Activated CD4-positive, alpha-beta T cell treated with anti-CD3 and anti-CD28 coated beads for 48 hours (primary cell): ENCODE data around the gene SEMA7A.

Experiments
- DNase-seq: peaks from one replicate; pipeline ENCODE4 v3.0.0-alpha.2; 2020

SEMA7A gene

DNA sequence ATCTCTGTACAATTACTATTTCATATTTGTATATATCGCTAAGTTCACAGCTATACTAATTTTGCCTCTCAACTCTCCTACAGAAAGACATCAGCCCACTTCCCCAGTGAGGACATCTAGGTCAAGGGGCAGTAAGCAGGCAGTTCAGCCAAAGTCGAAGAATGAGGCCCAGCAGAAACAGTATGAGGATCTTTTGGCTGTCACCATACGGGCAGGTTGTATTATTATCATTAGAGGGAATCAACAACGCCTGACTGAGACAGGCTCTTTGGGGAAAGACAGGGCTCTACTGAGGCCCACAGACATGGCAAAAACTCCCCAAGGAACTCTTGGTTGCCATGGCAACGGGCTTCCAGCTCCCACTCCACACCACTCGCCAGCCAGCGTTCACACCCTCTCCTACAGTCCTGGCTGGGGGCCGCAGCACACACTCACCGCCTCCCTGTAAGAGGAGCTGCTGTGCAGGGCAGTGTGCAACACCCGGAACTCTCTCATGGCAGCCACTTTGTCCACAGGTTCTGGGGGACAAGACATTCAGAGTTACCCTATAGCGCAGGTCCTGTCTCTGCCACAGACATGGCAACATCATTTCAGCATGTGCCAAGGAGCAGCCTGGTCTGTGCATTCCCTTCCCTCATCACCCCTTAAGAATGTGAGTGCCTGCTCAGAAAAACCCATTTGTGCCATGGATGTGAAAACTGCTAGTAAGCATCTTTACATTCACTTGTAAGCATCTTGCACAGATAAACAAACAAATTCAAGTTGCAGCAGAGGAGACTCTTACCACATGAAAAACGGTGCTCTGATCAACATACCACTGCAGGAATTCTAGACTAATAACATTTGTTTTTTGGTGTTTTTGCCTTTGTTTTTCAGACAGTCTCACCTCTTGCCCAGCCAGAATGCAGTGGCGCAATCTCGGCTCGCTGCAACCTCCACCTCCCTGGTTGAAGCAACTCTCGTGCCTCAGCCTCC, 18.4 kb upstream of the SEMA7A start:
- no peak for DNase-seq

DNA sequence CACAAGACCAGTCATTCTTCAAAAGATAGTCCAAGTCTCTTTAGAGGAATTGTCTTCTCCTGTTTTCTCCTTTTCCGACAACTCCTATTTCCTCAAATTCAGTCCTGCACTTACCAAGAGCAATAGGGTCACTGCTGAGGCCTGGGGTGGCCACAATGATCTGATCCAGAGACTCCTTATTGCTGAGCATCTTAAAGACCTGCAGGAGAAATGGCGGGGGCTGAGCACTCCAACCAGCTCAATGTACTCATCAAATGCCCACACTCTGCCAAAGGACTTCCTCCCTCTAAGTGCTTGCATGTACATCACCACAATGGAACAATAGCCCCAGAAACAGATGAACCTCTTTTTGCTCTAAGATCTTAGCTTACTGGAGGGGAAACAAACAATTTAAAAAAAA, 17.6 kb upstream of the SEMA7A start:
- DNase-seq, result no peak

DNA sequence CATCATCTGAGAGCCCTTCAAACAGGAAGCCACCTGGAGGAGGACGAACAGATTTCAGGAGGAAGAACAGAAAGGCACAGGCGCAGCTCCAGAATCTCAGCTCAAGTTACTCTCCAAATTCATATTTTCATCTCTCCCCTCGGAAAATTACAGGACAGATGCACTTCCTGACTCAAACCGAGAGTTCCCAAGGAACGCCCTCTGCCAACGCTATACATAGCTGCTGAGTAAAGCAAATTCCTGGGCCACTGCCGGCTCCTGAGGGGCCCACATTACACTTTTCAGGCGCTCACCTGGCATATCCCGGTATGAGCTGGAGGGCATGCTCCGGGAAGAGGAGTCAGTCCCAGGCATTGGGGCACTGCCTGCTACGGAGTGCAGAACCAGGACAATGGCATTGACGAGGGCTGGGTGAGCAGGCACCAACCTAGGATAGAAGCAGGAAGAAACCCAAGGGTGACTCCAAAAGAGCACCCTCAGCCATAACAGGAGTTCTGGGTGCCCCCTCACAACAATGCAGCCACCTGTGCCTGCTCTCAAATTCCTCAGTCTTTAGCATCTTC, 16.0 kb upstream of the SEMA7A start:
- DNase-seq, result no peak

DNA sequence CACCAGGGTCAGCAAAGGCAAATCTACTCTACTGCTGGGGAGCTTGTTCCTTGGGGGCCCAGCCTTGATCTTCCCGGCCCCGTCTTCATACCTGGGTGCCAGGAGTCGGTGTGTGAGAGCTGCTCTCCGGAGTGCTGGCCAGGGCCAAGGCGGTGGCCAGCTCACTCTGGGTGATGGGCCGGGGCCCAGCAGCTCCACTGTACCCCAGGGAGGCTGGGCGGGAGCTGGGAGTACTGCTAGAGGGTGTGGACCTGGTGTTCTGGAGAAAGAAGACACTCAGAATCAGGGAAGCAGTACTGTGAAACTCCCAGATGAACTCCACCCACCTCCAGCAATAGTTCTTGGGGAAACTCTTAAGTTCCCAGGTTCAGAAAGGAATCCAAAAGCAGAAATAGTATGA, 15.3 kb upstream of the SEMA7A start:
- DNase-seq, result no peak

DNA sequence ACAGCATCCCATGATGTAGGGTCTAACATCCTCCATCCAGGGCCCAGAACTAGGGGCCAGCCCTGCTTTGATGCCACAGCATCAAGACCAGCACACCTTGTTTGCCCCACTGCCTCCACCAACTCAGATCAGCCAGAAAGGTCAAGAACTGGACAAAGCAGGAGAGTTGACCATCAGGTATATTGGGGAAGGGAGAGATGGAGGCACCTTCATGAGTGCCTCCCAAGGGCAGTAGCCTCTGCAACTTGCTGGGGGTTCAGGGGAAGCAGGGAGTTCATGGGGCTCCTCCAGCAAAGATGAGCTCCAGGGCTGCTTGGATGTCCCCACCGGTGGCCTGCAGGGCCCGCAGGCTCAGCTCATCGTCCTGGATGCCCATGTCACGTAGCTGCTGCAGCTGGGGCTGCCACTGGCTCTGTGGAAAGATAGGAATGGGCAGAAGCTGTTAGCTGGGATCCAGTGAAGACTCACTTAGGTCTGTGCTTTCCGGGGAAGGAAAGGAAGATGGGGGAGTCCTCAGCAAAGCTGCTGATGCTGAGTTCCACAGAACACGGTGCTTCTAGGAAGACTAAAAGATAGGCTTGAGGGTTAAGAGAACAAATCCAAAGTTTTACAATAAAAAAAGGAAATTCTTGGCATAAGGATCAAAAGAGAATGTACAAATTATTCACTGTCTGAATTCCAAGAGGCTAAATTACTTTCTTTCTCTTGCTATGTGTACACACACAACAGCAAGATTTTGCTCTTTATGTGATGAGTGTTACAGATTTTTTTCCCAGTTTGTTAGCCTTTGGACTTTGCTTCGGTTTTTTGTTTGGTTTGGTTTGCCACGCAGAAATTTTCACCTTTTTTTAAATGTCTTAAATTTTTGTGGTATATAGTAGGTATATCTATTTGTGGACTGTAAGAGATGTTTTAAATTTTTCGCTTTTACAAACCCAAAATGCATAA, 12.3 kb upstream of the SEMA7A start:
- DNase-seq, result no peak

DNA sequence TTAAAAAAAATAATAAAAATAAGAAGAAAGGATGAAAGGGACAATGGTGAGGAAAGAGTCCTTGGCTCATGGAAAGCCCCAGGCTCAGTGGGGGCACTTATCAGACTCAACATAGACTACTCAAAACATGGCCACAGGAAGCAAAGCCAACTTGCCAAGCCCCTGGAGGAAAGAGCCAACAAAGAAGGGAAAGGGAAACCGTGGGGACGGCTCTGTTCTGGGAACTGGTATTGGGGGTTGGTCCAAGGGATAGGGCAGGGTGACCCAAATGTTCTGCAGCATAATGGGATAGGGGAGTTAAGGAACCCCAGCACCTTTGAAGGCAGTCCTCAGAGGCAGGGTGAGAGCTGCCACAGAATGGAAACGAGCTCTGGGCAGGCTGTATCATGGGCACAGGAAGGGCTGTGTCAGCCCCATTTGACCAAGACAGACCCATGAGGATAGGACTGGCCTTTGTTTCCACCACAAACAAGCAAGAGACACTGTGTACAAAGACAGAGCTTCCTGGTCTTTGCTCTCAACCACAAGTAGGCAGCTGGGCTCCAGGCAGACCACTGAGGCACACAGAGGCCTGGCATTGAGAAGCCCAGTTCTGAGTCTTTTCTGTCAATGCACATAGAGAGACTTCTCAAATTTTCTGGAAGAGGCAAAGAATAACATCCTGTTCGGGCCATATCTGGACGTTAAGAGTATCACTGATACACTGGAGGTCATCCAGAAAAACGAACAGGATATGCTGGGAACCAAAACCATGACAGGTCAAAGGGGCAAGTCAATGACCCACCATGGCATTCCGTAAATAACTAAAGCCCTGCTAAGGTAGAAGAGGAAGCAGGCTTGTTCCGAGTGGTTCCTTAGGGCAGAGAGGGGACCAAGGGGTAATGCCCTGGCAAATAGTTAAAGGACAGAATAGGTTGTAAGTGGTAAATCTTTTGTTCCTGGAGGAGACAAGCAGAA, 10.6 kb upstream of the SEMA7A start:
- DNase-seq, result no peak

DNA sequence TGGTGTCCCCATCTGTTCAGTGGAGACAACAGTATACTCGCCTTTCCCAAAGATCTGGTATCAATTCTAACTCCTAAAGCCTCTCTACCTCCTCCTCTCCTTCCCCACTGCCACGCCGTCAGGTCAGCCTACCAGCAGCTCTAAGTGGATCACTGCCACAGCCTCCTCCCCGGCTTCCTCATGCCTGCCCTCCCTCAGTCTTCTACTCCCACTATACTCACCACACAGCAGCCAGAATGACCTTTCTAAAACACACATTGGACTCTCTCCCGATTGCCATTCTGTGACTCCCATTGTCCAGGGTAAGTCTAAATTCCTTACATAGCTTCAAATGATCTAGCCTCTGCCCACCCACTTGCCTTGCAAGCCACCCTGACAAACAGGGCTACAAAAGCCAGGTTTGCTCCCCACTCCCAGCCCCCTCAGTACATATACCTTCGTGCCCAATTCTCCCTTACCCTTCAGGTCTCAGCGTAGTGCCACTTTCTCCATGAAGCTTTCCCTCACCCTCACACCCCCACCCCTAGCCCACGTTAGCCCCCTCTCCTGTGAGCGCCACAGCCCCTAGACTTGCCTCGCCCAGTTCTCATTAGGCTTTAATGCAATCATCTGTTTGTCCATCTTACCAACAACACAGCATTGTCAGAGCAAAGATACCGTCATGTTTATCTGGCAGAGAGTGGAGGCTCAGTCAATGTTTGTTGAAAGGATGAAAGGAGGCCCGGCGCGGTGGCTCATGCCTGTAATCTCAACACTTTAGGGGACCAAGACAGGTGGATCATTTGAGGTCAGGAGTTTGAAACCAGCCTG, 9.5 kb upstream of the SEMA7A start:
- no peak for DNase-seq

DNA sequence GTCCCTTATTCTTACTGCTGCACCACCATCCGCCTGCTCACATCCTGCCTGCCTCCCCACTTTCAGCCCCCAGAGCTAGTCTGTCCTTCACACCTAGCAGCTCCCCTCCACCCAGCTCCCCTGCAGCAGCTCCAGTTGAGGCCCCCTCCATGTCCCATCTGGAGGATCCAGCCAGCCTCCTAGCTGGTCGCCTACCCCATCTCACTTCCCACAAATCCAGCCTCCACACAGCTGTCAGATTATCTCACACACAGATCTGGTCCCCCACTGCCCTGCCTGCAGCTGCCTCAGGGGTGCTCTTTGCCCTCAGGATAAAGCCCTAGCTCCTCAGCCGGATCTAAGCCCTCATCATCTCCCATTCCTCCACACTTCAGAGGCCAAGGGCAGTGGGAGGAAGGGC, 8.8 kb upstream of the SEMA7A start:
- no peak for DNase-seq

DNA sequence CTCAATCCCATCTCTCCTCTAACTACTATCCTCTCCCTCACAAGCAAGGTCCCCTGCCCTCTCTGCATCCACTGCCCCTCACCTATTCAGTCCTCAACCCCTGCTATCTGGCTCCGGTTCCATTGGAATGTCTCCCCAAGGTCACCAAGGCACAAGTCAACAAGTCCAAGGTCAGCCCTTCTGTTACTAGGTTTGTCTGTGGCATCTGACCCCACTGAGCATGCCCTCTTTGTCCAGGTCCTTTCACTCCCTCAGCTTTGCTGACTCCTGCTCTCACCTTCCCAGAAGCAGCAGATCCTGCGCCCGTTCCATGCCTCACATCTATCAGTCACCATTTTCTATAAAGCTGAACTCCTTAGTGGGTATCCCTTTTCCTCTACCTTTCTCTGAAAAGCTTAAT, 8.3 kb upstream of the SEMA7A start:
- no peak for DNase-seq

DNA sequence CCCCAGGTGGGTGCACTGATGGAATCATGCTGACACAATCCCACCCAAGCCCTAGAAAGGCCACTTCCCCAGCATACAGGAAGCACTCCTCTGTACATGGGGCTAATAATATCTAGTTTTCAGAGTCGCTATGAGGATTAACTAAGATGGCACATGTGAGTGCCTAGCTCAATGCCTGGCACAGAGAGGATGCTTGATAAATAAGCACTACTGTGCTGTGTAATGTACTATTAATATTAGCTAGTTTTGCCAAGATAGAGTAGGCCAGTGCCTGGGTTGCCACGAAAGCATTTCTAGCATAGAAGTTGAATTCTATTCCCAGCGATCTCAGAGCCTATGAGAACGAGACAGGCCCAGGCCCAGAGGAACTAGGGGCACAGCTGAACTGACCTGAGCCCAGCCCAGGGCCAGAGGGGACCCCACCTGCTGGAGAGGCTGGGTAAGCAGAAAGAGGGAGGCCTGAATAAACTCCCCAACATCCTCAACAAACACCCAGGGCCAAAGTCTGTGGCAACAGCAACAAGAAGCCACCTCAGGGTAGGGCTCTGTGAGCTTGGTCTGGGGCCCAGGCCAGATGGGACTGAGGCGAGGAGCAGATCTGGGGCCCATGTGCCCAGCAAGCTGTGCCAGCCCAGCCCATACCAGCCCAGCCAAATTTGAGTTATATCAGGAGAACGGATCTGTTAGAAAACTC, 7.6 kb upstream of the SEMA7A start:
- DNase-seq, result no peak

DNA sequence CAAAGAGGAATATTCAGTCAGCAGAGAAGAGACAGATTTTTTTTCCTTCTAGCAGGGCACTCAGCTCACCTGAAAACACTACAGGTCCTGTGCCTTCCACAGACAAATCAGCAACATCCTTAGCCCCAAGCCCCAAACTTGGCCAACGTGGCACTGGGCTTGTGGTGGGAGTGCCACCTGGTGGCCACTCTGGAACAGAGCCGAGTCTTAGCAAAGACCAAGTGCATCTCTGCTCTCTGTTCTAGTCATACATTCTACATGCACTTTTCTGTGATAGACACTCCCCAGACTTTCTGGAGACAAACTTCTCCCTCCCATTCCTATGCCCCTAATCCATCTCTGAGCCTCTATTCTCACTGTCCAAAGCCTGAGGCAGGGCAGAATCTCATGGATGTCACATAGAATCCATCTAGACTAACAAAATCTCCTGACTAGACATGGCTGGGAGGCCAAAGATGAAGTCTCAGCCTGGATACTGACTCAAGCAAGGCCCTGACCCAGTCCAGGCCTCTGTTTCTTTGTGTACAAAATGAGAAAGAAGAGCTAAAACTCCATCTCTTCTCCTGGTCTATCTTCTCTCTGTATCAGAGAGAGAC, 5.1 kb upstream of the SEMA7A start:
- peak; percentile 86 for DNase-seq

DNA sequence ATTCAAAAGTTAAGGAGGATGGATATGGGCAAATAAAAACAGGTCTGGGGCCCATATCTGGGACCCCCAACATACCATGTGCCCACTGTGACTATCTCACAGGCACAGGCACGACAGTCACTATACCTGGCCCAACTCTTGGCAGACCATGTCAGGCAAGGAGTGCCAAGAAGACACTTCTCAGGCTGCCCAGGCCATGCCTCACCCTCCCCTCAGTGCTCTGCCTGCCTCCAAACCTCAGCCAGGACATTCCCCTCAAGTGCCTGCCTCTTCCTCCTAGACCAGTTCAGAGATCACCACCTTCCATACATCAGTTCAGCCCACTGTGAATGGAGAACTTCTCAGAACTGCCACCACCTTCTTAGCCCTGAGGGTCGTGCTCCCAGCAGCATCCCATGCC, 4.4 kb upstream of the SEMA7A start:
- DNase-seq, result no peak

DNA sequence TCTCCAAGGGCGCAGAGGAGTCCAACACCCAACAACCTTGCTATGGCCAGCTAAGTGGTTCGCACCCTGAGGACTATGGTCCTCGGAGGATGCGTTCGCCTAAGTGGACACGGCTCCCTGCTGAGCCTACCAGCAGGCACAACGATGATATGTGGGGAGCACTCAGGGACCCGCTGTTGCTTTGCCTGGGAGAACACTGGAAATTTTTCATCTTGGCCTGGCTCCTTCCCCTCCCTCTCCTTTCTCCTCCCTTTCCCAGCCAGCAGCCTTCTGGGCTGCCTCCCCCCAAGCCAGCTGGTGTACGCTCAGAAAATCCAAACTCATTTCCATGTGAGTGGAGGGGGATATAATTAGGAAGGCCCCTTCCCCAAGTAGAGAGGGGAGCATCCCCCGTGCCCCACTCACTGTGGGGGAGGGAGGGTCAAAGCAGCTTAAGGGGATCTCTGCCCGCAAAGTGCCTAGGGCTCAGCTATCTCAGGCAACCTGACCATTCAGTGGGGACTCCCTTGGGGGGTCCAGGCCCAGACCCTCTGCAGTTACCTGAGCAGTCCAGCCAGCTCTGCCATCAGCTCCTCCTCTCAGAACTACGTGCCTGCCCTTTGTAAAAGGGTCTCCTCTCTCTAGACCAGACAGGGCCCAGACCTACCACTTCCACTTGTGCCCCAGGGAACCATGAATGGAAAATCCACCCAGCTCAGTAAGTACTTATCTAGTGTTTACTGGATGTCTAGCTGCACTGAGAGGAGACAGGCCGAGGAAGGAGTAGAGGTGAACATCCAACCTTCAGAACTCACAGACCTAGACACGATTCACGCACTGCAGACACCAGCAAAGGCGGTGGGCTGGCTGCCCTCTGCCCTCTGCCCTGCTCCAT, 742 bp upstream of the SEMA7A start:
- no peak for DNase-seq

DNA sequence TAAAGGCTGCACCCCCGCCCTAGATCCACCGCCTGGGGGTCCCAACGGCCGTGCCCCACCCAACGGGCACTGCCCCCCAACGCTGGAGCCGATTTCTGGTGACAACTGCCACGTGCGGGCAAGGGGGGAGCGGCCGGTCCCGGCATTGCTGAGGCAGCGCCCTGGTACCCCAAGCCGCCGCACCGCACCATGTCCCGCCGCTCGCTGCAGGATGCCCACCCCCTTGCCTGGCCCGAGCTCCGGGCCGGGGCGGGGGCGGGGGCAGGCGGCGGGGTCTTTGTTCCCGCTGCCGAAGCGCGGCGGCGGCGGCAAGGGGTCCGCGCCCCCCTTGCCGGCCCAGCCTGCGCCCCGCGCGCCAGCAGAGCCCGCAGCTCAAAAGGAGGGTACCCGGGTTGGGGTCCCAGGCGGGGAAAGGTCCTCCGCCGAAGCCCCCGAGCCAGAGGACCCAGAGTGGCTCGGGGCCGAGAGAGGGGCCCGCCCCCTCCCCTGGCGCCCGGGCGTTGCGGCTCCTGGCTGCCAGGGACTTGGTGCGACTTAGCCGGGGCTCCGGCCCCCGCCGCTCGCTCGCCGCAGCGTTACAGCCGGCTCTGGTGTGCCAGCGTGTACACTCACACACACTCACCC, 678 bp downstream of the SEMA7A start:
- DNase-seq, result no peak

DNA sequence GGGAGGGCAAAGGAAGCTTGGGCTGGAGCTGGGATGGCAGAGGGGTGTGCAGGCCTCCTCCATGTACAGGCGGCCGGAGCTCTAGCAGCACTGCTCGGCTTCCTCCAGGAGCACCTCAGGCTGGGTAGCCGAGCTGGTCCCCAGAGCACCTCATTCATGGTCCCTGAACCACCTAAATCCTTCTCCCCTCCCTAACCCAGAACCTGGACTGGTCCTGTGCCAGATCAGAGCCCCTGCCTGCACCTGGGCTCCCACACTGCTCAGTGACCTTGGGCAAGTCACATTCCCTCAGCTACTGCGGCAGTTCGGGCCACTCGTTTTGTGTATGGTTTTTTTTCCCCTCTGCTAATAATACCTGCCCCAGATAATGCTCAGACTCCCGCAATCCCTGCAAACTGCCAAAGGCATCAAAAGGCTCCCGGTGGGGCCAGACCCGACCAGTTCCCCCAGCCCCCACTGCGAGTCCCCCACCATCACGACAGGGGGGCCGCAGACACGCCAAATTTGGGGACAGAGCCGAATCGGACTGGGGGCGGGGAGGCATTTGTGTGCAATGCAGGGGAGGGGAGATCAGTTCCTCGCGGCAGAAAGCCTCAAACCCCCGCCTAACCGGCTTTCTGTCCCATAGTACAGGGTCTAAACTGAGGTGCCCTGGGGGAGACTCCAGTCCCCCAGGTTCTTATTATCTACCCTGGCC, 1.3 kb downstream of the SEMA7A start:
- DNase-seq, result no peak

DNA sequence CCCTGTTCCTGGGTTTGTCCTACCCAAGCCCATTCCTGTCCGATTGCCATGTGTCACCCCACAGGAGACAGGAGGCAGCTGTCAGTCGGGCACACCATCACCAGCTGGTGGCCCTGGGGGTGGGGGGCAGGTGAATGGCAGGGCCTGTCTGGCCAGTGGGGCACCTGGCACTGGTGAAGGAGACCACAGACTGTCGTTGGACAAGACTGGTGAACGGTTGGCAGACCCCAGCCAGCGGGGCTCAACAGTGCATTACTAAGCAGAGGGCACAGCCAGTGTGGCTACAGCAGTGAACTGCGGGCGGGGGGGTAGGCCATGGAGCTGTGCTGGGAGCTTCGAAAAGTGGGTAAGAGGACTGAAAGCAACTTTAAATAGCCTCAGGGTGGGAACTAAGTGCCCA, 2.1 kb downstream of the SEMA7A start:
- DNase-seq, result peak; percentile 58

DNA sequence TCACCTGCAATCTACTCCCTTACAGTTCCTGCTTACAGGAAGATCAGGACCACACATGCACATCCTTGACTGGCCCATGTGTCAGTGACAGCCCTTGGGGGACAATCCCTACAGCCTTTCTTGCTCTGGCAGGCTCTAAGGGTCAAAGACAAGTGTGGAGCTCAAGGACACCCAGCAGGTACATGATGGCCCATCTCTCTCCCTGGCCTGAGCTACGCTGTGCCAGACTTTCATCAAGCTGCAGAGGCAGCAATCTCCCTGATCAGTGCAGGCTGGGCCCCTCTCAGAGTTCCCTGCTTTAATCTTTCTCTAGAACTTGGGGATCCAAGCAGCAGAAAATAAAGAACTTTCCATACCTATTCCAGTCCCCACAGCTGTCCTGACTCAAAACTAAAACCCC, 2.6 kb downstream of the SEMA7A start:
- DNase-seq, result no peak

DNA sequence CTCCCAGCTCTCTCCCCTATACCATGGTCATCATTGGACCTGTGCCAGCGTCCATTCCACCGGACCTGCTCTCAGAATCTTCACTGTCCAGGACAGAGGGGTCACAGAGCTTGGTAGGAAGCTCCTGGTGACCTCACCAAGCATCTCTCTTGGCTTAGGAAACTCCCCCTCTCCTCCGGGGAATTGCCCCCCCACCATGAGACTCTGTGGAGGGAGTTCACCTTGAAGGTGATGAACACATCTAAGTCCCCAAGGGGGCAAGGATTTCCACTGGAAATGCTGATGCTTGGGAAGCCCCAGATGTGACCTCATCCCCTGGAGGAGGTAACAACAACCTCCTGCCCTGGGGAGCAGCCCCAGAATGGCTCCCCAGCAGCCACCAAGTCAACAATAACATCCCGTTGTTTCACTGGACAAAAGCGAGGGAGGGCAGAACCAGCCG, 3.2 kb downstream of the SEMA7A start:
- no peak for DNase-seq
